Measurements from ENCODE around the gene PLEKHM2. TPM values are rescaled to one million over a fixed set of nuclear protein-coding genes. Genes with fewer than 3 reads are reported as not detected.

PLEKHM2 gene
- total RNA-seq, 1 experiment from 2014 or later = 45.9 TPM

GRCh38 chr1:15761366-15762128 lies 77.4 kb downstream of the PLEKHM2 start:
- H2BK20ac ChIP-seq (ENCODE audit: low read depth, low read length, poor library complexity, severe bottlenecking) = no peak overlapping the region
- H2AFZ ChIP-seq (ENCODE audit: low read length) = no peak overlapping the region
- no peak for TF ChIP-seq CTCF (conservative IDR thresholded peaks at IDR 0.05)
- H2BK5ac ChIP-seq (ENCODE audit: insufficient read length, low read length) = no peak overlapping the region
- H3K23me2 ChIP-seq (ENCODE audit: insufficient read length, low read depth, low read length, poor library complexity, severe bottlenecking) = peaks cover 14% of the 10 kb centered on the region
- H3K9me3 ChIP-seq (ENCODE audit: control insufficient read depth, low read depth, low read length) = no peaks in the 10 kb centered on the region
- no peak overlapping the region for H3K23ac ChIP-seq (ENCODE audit: insufficient read length, low read depth, low read length)
- no peak overlapping the region for H4K8ac ChIP-seq (replicated peaks; ENCODE audit: insufficient read length, low read depth, low read length)
- no peak overlapping the region for H2BK15ac ChIP-seq (ENCODE audit: low read depth, low read length)
- no CpG with 5 or more reads among the region's 8 CpGs for WGBS (ENCODE audit: extremely low coverage, insufficient read length, low lambda C conversion rate)
- H3K27me3 ChIP-seq (ENCODE audit: insufficient read depth, low read length) = no peaks in the 10 kb centered on the region
- H3T11ph ChIP-seq (ENCODE audit: low read length) = no peak overlapping the region
- H3K18ac ChIP-seq (ENCODE audit: insufficient read length, low read depth, low read length) = no peak overlapping the region
- no peaks in the 10 kb centered on the region for H3K79me1 ChIP-seq (ENCODE audit: insufficient read depth, low read depth, low read length, poor library complexity, severe bottlenecking)
- H3K27ac ChIP-seq (ENCODE audit: insufficient read length, low read depth, low read length) = no peak overlapping the region
- H2BK12ac ChIP-seq (ENCODE audit: insufficient read length, low read depth, low read length) = no peak overlapping the region
- no peak overlapping the region; a peak in 1 of 7 replicates for H3K27ac Mint-ChIP-seq
- no peak for DNase-seq
- H4K5ac ChIP-seq (ENCODE audit: insufficient read length, low read depth, low read length) = no peak overlapping the region
- H4K91ac ChIP-seq (ENCODE audit: insufficient read length, low read depth, low read length) = no peak overlapping the region
- H3K27me3 Mint-ChIP-seq (ENCODE audit: low read depth) = peaks cover 10% of the 10 kb centered on the region
- no peak overlapping the region for H2AK5ac ChIP-seq (ENCODE audit: insufficient read length, low read length)
- H3K4me1 Mint-ChIP-seq = peaks cover 35 to 41% of the 10 kb centered on the region in 2 experiments
- H3K79me2 ChIP-seq (ENCODE audit: insufficient read depth, low read length) = peaks cover 21% of the 10 kb centered on the region; the same call in 1 of the 2 replicates
- peak overlapping the region; percentile 84 to 89; a peak in 3 of 5 replicates for H3K4me3 Mint-ChIP-seq
- H3K36me3 Mint-ChIP-seq (ENCODE audit: insufficient read depth in 1 of 3, low read depth in 3 of 3) = peaks cover 31 to 34% (median 34%) of the 10 kb centered on the region in 3 experiments; a peak in 6 of 7 replicates
- H3K4me1 ChIP-seq (ENCODE audit: insufficient read depth, low read length) = peaks cover 11% of the 10 kb centered on the region; the same call in 1 of the 2 replicates
- H2BK120ac ChIP-seq (ENCODE audit: low read depth, low read length, poor library complexity, severe bottlenecking) = no peak overlapping the region
- no peak overlapping the region for H3K56ac ChIP-seq (ENCODE audit: insufficient read length, low read depth, low read length)
- H3K4ac ChIP-seq (ENCODE audit: low read depth, low read length) = no peak overlapping the region
- no peaks in the 10 kb centered on the region for H4K20me1 ChIP-seq (ENCODE audit: control insufficient read depth, insufficient read depth, insufficient read length)
- no peaks in the 10 kb centered on the region for H3K9me3 Mint-ChIP-seq
- H3K4me2 ChIP-seq (ENCODE audit: insufficient read depth, insufficient read length, low read length) = peak overlapping the region; percentile 39
- H3K14ac ChIP-seq (ENCODE audit: insufficient read depth, low read length) = no peak overlapping the region
- no peak overlapping the region for H3K9ac ChIP-seq (ENCODE audit: extremely low read depth, insufficient read length, low read length)
